DOHH2 (cell line): Measurements from ENCODE around the gene DBR1.

ENCODE experiments used
- CTCF ChIP-seq: fragments of 200-600 bp; sonication (generic); IDR thresholded peaks from one replicate; pipeline ENCODE4 v1.5.1; 2014; ENCODE audit warnings: antibody characterized with exemption, mild to moderate bottlenecking, low read depth, low read length; ENCODE audit not compliant: poor library complexity, severe bottlenecking
- EZH2phosphoT487 ChIP-seq: fragments of 200-600 bp; sonication (generic); IDR thresholded peaks from 2 replicates; pipeline ENCODE4 v1.6.1; 2017; ENCODE audit warnings: borderline replicate concordance, mild to moderate bottlenecking, antibody characterized with exemption, low read length, moderate library complexity, mixed read lengths

- no peak for TF ChIP-seq CTCF
- no peak for TF ChIP-seq EZH2phosphoT487
These were observed 22.8 kb upstream of the DBR1 start for GRCh38 chr3:138197524-138197923.
